GM18520 (cell line): ENCODE measurements around the gene TFG.

ENCODE experiments used
- ATAC-seq: cut with Tn5 transposase; IDR thresholded peaks from one replicate; pipeline ENCODE4 v1.9.1; 2021; ENCODE audit not compliant: unreplicated experiment

TFG gene

DNA sequence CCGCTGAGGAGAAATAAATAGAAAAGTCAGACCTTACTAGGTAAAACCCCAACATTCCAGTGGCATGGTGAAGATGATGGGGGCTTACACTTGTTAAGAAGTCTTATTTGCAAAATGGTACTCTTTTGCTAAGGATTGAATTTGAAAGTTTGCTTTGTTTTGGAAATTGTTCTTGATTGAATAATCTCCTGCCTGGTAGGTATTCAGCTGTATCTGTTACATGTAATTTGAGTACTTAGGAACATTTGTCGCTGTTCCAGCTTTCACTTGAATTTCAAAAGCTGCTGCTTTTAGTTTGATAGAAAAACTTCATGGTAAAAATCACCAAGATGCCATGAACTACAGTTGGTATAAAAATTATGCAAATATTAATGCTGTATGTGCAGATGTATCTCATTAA, 44.6 kb downstream of the TFG start:
- no peak for ATAC-seq

DNA sequence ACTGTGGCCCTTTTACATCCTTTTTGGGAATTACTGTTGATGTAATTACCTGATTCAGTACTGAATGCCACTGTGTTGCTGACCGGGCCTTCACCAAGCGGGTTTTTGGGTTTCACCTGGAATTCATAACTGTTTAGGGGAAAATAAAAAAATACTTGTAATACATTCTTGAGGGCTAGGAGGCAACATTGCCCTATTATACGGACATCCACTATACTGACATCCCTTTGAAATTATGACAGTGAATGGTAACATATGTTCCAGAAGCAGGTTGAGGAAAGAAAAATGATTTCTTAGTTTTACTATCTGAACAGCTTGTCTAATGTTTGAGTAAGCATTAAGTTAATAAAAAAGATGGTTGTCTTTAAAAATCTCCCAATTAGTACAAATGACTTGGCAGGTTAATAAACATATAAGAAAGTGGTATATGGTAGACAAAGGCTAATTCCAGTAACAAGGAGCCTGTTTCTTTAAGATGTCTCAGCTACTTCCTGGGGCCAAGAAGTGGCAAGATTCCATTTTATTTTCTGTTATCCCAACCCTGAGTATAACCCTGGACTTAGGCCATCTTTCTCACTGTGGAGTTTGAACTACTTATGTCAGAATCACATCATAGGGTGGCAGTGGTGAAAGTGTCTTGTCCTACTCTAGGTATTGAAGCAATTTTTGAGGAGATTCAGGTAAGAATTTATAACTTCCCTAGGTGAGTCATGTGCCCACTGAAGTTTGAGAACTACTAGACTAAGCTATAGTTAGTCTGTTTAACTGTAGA, 45.5 kb downstream of the TFG start:
- ATAC-seq: no peak

DNA sequence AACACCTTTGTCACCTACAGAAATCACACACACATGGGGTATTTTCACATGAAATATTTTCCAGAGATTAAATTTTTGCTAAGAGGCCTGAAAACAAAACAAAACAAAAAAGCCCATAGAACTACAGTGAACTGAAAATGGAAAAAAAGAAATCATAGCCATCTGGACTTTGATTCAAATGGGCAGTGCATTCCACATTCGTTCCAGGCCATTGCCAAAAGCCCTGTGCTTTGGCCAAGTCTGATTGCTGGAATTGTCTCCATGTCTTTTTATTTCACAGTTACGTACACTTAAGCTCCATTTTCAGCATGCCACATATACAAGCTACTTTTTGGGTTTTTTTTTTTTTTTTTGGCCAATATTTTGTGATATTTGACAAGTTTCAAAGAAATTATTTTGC, 47.1 kb downstream of the TFG start:
- ATAC-seq: no peak

DNA sequence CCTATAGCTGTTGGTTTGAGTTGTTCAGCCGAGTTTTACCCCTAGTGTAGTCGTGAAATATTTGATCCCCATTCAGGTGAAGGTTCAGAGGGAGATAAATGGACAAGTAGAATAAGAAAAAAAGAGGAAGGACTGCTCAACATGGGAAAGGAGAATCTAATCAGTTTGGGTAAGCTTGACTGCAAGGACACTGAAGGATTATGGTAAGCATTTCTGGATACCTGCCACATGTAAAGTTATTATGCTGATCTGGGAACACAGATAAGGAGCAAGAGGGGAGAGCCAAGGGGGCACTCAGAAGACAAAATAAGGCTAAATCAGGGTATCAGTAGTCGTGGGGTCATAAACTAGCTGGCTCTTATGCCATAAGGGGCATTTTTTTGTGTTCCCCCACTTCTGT, 49.9 kb downstream of the TFG start:
- no peak for ATAC-seq

DNA sequence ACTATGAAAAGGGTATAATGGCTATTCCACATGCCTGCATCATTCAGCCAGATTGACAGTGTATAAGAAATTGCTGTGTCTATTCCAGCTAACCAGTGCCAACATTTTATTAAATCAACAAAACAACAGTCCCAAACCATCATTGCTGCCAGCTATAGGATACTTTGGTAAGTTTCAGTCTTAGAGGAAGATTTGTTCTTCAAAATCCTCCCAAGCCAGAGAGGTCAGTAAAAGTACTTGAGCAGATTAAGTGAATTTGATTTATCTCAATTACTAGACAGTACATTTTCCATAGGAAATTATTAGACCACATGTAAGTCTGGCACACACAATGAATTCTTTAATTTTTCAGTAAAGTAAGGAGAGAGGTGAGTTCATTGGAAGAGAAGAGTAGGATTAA, 50.7 kb downstream of the TFG start:
- ATAC-seq: no peak

DNA sequence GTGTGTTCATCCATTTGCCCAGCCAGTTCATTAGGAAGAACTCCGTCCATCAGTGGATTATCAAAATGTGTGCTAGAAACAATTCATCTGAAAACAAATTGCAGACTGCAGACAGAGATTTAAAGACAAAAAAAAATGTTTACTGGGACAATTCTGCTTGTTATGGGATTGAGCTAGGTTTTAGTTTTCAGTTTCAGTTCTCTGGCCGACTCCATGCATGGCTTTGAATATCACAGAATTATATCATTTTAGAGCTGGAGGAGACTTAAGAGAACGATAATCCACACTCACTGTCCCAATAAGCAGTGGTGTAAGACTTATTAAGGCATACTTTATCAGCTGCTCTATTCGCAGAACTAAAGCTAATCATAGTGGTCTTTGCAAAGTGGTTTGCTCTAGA, 51.1 kb downstream of the TFG start:
- no peak for ATAC-seq

DNA sequence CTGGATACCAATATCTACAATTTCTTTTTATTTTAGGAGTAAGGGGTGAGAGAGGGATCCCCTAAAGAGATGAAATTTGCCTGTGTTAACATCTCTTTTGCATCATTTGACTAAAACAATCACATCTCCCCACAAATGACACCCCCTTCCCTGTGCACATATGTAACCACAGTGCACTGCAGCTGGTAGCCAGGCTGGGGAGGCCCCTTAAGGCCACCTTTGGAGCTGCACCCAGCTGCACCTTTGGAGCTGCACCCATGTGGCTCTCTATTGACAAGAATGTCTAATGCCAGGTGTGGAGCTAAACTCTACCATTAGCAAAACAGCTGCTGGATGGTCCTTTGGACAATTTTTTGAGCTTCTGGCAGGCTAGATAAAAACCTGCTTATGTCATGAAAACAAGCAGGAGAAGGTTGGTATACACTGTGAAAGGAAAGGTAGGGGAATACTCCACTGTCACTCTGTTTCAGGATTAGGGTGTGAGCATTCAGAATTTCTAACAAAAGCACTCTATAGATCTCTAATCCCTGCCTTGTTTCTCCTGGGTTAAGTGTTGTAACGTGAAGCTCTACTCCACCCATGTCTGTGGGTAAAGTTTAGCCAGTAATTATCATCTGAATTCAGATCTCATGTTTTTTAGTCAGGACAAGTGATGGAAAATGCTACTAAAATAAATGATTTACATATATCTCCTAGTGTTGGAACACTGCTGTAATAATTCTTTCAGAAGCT, 52.1 kb downstream of the TFG start:
- ATAC-seq: no peak

DNA sequence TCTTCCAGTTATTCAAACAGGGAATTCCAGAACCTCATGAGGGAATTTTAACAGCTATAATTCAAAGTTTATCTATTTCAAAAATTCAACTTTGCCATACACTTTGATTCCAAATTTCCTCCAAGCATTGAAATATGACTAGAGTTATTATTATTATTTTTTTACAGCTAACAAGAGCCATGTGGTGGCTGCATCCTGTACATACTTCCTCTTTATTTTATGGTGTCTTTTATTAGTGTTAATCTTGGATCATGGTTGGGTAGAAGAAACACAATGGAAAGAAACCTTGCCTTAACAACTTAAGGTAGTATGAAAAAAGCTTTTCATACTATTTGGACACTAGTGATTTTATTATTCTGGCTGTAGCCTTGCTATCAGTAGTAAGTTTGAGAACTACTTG, 52.7 kb downstream of the TFG start:
- no peak for ATAC-seq

DNA sequence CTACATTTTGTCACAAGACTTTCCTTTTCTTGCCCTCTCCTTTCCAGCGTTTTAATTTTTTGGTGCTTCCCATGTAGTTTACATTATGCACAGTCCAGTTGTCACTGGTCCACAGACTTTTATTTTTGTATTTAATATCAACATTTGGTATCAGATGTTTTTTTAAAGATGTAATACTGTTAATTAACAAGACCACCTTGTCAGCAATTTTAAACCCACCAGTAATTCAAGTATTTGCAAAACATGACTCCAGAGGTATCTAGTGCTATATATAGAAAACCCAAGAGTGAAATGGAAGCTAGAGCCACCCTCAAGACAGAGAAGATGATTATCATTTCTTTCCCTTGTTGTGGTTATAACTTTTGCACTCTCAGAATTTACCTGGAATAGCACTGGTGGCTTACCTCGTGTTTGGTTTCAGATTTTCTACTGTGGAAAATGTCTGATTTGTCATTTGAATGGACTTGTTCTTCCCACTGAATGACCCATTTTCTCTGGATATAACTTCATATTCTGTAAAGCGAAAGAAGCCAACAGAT, 56.2 kb downstream of the TFG start:
- no peak for ATAC-seq

DNA sequence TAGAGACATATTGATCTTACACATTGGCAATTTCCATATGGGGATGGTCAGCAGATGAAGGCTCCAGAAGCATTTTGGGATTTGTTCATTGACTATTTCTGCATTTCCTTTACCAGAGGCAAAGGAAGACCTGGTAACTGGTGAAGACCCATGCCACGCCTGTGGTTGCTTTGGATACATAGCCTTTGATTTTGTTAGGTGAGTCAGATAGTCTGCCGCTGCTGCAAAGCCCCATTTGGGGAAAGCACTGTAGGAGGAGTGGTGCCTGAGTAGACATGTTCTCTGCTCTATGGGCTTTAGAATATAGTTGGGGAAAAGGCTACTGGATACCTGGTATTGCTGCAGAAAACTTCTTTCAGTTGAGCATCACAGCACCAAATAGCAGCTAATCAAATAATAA, 56.8 kb downstream of the TFG start:
- no peak for ATAC-seq

DNA sequence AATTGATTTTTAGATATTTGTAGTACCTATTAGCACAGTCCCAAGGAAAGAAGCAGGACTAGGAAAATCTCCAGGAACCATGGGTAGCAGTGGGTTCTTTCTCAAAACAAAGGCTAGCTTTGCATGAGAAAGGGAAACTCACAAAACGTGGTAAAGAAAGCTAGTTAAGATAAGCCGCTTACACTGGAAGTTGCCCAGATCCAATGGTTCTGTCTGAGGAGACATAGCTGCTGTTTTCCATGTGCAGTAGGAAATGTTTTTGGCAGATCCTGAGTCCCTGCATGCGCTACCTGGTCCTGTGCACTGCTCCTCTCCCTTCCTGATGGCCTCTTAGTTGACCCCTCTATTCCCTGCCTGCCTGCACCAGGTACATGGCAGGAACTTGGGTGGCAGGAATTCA, 60.4 kb downstream of the TFG start:
- ATAC-seq: no peak

DNA sequence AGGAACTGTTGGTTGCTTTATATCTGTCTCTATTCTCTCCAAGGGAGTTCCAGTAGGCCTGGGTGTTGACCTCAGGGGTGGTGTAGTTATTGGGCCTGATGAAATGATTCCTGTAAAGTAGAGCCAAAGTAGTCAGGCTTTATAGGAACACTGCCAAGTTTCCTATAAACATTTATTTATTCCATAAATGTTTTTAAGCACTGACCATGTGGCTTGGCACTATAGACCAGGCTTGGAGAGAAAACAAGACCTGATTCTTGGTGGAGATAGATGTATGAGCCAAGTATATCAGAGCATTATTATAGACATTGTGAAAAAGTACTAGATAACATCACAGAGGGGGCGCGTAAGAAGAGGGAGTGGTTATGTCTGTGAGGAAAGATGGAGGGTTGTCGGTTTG, 65.9 kb downstream of the TFG start:
- ATAC-seq: no peak

DNA sequence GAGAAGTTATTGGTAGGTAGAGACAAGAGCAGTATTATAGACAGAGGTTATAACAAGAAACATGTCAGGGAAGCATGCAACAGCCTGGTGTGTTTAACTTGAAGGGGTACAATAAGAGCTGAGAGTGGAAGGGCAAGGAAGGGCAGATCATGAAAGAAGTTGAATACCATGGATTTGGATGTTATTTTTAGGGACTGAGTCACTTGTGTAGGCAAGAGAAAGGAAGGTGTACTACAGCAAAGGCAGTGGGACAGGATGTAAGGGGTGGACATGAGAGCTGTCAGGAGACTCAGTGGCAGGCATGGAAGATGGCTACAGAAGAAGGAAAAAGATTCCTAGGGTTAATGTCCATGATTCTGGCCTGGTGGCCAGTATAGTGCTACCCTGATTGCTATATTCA, 66.4 kb downstream of the TFG start:
- no peak for ATAC-seq

DNA sequence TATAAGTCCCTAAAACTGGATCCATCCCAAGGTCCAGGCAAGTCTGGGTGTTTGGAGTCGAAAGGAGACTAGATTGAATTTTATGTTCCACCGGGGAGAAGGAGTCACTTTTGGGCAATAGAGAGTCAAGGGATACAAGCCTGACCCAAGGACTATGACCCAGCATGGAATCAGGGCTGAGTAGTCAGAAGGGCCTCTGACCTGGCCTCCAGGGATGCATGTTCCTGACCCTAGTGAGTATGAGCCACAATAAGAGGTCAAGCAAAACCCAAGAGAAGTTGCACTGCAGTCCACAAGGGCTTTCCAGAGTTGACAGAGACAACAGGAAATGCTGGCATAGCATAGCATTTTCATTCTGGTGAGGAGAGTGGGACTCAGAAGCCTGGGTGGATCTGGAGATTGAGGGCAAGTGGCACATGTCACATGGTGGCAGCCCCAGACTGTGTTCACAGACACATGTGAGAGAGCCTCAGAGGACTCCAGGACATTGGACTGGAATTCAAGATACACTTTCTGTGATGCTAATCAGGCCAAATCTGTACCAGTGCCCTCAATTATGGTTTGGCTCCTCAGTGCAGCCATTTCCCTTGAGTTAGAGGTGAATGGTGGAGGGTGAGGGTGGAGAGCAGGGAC, 66.9 kb downstream of the TFG start:
- no peak for ATAC-seq

DNA sequence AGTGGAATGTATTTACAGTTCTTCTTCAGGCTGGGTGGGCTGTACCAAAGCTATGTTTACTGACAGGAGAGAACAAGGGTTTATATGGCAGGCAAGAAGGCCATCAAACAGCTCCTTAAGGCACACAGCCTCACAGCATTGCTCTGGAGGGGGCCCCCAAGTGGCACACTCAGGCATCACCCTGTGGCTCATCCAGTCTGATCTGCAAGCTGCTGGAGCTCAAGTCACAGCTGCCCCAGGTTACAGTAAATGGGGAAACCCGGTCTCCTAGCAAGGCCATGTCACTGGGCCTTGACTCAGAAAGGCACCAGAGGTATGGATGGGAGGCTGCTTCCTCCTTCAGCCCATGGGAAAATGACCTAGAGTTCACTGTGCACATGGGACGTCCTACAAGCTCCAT, 67.5 kb downstream of the TFG start:
- no peak for ATAC-seq

DNA sequence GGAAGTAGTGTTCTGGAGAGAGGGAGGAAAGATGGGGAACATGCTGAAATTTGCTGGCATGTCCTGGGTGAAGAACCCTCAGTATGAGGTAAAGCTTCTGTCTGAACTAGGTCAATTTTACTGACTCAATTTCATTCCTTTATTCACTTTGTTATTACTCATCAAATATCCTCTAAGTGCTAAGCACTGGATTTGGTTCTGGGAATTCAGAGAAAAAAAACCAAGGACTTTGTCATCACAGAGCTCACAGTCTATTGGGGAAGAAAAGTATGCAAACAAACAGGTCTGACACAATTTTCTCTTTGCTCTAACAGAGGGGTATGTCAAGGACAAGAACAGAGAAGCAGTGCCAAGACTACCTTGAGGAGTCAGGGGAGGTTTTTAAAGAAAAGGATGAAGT, 68.0 kb downstream of the TFG start:
- no peak for ATAC-seq

DNA sequence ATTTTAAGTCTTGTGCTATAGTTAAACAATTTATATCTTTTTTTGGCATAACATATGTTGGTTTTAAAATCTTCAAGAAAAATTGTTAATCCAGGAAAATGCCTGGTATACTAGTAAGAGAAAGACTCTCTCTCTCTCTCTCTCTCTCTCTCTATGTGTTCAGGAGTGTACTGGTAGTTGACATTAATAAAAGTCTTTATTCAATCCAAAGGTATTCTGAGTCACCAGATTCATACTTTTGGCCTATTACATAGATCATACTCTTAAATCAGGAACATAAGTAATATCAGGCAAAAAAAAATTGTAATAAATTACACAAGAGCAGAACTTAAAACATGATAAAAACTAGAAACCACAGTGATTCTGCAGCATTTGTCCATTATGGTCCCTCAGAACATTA, 70.2 kb downstream of the TFG start:
- ATAC-seq: no peak

DNA sequence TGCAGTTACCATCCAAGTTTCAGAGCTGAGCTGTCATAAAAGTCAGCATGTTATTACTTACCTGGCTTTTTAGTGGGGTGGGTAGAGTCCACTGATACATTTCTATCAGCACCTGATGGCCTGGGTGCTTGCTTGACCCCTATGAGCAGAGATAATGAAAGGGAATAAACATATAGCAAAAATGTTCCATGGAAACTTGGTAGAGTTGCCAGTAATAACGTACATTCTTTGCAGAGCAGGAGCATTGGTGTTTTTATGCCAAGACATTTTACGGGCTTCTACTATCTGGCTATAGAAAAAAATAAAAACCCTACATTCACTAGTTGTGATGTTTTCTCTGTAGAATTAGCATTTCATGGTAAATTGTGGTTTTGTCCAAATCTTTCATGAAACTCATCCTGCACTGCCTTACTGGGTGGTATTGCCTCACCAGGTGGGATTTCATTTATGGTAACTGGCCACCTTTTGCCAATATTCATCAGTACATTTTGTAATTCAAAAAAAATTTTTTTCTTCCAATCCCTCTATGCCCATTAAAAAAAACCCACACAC, 70.9 kb downstream of the TFG start:
- ATAC-seq: no peak

DNA sequence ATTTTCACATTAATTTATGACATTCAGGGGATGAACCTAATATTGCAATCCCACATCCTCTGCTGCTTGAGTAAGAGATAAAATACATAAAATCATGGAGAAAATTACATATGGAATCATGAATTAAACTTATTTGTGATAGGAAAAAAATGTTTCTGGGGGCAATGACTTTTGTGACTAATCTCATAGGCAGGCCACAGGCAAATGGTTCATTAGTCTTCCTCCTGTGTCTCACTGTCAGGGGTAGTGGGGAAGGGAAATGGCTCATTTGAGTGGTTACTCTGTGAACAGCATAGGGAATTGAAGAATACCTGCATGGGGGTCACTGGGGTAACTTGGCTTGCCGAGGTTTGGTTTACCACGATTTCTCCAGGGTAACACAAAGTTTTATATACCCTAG, 72.0 kb downstream of the TFG start:
- ATAC-seq: no peak

DNA sequence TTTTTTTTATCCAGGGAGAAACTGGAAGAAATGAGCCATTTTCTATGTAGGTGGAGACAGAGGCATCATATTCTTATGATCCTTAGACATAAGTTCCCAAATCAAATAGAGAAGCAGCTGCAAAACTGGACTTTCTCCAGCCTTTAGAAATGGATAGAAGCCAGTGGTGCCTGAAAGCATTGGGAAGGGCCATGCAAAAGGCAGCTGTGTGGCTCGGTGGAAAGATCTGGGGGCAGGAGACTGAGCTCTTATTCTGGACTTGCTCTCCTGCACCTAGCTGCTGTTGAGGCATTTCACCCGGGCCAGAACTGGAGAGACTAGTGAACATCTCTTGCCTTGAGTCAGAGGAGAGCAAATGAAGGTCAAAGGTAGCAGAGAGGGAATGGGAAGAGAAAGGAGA, 73.1 kb downstream of the TFG start:
- ATAC-seq: no peak

DNA sequence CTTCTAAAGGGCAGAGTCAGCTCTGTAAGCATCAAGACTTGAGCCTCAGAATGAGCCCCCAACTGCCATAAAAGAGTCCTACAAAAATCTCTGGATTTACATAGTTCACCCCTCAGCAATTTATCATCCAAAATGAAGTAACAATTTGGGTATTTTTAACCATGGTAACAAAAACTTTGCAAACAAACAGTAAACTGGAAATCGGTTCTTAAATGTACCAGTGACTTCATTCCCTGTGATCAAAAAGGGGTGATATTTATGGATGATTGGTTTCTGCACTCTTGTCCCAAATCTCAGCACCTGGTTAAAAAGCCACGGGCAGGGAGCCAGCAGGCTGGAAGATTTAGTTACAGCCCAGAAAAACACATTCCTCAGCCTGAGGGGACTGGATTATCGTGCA, 73.6 kb downstream of the TFG start:
- ATAC-seq: no peak

DNA sequence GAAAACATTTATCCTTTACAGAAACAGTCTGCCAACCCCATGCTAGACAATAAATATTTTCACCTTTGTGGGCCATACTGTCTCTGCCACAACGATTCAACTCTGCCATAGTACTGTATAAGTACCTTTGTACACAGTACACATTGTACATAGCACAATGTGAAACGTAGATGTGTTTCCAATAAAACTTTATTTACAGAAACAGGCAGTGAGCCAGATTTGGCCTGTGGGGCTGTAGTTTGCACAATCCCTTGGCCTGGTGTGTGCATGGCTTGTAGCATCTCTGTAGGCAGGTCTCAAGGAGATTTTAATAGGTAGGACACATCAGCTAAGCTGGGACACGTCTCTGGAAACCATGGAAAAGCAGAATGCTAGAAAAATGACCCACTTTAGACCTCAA, 74.3 kb downstream of the TFG start:
- ATAC-seq: no peak
